Suppressor macrophage (primary cell): Measurements from ENCODE around the gene SCN4B.
A peak's percentile ranks its signal among the peaks of the same experiment; 100 is the strongest.

Source experiments
- DNase-seq, 4 experiments: peaks; one replicate each; pipeline ENCODE4 v3.0.0-alpha.2; 2020 to 2022

Gene SCN4B

DNA sequence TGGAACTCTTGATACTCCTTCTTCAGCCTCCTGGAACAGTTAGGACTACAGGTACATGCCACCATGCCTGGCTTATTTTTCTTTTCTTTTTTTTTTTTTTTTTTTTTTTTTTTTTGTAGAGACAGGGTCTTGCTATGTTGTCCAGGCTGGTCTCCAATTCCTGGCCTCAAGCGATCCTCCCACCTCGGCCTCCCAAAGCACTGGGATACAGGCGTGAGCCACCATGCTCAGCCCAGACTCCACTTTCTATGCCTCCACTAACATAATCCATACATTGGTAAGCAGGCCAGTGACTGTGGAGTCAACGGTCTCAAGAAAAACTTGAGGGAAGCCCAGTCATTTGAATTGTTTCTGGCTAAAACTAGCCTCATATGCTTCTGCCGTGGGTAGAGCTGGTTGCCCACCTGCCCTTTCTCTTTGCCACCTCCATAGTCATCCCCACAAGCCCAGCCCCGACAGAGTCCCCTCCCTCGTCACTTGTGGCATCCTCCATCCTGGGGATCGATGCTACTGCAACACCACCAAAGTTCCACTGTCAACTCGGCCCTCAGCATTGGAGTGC, 21.5 kb upstream of the SCN4B start:
- no peak for DNase-seq

DNA sequence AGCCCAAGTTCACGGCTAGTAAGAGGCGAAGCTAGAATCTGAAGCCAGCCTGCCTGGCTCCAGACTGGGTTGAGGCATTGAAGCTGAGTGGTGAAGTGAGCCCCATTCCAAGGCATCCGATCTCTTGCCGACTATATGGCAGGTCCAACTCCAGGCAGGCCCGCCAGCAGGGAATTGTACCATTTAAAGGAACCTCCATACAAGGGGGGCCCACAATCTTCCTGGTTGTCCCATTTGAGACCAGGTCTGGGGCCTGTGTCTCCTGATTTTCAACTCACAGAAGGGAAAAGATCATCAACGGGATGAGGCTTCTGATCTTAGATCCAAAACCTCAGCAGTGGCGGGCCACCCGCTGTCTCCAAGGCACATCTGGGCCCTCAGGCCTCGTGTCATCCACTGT, 19.7 kb upstream of the SCN4B start:
- DNase-seq = no peak

DNA sequence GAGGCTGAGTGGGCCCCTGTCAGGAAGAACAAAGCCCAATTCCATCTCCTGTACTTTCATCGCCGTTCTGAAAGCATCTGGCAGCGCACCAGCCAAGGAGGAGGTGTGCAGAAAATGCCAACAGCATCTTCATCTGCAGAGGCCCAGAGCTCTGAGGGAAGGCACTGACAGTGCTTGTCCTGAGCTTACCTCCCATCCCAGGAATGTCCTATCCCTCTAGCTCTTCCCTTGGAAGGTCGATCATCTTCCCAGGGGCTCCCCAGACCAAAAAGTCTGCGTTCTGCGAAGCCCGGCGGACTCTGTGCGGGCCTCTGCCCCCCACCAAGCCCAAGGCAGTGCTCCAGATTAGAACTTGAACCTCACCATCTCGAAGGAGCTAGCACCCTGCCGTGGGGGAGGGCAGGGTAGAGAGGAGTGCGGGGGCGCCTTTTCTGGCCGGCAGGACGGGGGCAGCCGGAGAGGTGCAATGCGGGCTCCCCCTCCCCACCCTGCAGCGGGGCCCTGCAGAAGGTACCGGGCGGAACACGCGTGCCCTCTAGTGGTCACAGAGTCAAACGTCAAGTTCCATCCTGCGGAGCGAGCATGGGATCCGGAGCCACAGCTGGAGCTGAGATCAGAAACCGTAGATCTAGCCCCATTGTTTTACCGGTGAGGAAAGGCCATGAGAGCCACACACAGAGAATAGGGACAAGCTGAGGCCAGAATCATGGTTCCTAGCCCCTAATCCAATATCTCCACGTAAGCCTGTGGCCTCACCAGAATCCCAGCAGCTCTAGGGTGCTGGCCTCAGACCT, 18.8 kb upstream of the SCN4B start:
- DNase-seq = peak; percentile 75 to 87 (median 82)

DNA sequence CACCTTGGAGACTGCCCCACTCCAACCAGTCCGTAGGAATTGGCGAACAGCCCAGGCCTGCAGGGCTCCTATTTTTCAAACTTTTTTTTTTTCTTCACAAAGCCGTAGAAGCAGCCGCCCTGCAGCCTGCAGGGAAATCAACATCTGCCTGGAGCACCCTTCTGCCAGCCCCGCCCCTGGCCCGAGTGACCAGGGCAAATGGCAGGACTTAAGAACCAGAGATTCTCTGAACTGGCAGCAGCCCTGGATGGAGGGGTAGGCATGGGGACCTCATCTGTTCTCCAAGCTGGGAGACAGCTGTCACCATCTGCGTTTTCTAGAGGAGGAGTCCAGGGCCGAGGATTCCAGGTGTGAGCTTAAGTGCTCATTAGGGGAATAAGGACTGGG, 18.3 kb upstream of the SCN4B start:
- no peak for DNase-seq

DNA sequence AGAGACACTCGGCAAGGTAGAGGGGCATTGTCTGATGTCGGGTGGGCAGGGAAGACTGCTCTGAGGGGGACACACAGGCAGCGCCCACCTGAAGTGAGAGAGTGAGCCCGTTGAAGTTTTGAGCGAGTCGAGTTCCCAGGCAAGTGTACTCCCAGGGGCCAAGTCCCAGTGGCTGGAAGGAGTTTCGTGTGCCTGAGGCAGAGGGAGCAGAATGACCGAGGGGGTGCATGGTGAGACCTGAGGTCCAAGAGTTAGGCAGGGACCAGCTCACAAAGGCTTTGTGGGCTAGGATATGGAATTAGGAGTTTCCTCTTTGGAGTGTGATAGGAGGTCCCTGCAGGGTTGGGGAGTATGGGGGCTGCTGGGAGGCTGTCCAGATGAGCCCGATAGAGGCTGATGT, 17.6 kb upstream of the SCN4B start:
- DNase-seq = no peak

DNA sequence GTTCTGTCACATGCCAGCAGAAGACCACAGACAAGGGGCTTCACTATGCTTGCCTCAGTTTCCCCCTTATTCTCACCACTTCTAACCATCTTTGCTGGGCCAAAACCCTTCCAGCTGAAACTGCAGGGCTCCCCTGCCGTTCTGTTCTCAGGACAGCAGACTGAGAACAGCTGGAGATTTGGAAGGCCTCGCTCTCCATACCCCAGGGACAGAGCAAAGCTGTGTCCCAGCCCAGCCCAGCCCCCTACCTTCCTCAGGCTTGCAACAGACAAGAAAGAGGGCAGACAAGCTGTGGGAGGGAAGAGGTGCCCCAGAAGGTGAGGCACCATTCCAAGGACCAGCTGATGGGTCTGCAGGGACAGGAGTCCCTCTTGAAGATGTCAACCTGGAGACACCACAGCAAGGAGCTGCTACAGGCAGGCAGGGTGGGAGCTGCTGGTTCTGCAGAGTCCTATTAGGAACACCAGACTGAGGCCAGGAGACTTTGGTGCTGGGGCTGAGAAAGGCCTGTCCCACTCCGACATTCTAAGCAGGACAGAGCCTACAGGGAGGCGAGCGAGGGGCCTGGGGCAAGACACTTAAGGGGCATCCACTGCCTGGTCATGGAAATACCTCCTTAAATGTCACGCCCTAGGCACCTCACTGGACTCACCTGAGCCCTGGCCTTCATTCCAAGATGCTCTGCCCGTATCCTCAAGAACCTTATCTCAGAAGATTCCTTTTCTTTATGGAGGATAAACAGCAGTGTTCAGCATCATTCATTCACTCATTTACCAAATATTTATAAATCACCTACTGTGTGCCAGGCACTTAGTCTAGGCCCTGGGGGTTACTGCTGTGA, 16.9 kb upstream of the SCN4B start:
- no peak for DNase-seq

DNA sequence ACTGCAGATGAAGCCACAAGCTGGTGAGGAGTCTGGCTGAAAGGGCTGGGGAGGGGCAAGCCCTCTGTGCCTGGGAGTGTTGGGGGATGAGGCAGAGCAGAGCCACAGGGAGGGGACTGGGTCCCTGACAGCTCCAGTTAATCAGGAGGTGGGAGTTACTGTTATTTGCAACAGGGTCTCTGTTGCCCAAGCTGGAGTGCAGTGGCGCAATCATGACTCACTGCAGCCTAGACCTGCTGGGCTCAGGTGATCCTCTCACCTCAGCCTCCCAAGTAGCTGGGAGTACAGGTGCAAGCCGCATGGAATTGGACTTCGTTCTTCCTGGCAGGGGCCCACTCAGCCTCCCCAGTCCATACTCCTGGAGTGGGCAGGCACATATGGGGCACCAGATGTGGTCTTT, 16.1 kb upstream of the SCN4B start:
- no peak for DNase-seq

DNA sequence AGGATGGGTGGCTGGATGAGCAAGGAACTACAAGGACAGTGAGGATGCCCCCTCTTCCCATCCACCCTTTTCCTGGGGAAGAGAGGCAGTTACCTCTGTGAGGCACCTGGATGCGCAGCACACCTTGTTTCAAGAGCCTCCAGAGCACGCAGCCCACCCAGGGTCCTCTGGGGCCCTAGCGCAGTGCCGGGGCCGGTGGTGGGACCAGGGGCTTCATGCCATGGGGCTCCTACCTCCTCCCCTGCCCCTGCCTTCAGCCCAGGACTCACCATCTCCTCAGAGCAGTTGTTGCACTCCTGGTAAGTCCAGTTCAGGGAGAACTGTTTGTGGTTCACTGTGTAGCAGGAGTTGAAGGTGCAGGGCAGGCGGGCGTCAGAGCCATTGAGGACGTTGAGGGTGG, 15.7 kb upstream of the SCN4B start:
- no peak for DNase-seq

DNA sequence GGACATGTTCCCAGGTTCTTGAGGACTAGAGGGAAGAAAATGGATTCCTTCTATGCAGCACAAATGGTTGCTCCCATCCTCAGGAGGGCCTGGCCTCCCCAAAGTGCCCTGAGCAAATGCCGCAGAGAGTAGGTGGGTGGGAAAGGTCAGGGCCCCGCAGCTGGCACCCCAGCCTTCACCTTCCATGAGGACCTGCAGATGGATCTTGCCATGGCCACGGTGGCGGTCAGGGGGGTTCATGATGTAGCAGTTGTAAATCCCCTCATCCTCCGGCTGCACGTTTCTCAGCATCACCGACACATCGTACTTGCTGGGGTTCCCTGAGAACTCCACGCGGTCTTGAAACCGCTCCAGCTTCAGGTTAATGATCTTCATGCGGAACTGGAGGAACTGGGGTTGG, 15.3 kb upstream of the SCN4B start:
- DNase-seq = no peak

DNA sequence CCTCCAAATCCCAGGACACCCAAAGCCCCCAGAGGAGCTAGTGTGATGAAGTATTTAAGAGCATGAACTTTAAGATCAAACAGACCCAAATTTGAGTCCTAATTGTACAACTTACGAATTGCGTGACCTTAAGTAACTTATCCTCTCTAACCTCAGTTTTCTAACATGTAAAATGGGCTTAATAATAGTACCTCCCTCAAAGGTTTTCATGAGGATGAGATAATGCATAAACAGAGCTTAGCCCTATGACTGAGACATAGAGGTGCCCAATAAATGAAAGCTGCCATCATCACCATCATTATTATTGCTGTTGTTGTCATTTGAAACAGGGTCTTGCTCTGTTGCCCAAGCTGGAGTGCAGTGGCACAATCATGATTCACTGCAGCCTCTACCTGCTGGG, 14.6 kb upstream of the SCN4B start:
- DNase-seq = no peak

DNA sequence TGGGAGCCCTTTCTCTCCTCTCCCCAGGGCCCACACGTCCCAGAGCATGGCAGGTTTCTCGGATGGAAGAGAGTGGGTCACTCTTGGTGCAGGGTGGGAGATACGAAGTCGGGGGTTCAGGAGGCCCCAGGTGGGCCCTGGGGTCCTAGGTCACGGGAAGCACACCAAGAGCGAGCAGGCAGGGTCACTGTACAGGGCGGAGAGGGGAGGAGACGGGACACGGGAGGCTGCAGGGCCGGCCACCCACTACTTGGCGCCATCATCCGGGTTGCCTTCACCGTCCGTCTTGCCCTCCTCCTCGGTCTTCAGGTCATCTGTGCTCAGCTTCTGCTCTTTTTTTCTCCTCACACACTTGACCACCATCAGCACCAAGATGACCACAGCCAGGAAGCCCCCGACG, 14.0 kb upstream of the SCN4B start:
- no peak for DNase-seq

DNA sequence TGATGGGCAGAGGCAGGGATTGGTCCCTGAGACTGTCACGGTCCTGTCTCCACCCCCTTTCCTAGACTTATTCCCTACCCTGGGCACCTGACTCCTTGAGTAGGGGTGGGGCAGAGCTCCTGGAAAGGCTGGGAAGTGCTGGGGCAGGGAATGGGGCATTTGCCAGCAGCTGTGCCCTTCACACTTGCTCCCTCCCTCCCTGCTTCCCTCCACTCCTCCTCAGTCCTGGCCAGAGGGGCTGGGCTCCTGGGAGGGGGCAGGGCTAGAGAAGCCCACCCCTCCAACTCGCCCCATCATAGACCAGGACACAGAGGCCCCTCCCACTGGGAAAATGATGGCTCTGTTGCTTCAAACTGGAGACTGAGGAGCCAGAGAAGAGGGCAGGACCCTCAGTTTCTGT, 12.3 kb upstream of the SCN4B start:
- no peak for DNase-seq

DNA sequence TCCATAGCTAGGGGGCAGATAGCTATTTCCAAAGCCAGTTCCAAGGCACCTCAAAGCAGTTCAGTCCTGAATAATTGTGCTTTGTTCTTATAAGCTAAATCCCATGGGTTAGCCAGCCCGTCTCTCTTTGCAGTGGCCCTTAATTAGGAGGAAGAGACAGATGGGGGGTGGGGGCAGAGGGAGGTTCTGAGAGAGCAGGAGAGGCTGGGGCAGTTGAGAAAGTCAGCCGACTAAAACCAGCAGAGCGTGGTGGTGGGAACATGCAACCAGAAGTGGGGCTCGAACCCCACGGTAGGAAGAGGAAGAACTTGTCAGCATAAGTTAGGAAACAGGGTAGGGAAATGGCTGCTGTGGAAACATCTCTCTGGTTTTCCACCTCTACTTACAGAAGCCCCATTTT, 10.9 kb upstream of the SCN4B start:
- DNase-seq = no peak

DNA sequence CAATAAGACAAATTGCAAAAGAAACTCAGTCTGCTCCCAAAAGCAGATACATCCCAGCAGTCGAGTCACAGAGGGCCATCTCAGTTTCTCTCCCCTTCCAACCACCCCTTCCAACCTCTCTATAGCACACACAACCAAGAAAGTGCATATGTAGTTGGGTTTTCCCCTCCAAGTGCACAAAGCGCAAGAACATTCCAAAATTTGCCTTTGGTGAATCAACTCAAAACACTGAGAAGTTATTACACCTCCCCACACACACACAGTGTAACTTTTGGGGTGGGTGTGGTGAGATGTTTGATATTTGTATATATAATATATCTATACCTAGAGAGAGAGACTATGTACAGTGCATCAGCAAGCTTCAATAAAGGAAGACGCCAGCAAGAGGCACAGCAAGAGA, 10.2 kb upstream of the SCN4B start:
- DNase-seq = no peak

DNA sequence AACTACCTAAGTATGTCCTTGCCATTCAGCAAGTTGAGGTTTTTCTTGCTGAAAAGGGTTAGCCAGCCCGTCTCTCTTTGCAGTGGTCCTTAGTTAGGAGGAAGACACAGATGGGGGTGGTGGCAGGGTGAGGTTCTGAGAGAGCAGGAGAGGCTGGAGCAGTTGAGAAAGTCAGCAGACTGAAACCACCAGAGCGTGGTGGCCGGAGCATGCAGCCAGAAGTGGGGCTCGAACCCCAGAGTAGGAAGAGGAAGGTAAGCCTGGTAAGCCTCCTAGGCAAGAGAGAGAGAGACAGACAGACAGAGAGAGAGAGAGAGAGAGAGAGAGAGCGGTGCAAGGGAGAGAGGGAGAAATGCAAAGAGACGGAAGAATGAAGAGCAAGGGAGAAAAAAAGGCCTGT, 9.2 kb upstream of the SCN4B start:
- no peak for DNase-seq

DNA sequence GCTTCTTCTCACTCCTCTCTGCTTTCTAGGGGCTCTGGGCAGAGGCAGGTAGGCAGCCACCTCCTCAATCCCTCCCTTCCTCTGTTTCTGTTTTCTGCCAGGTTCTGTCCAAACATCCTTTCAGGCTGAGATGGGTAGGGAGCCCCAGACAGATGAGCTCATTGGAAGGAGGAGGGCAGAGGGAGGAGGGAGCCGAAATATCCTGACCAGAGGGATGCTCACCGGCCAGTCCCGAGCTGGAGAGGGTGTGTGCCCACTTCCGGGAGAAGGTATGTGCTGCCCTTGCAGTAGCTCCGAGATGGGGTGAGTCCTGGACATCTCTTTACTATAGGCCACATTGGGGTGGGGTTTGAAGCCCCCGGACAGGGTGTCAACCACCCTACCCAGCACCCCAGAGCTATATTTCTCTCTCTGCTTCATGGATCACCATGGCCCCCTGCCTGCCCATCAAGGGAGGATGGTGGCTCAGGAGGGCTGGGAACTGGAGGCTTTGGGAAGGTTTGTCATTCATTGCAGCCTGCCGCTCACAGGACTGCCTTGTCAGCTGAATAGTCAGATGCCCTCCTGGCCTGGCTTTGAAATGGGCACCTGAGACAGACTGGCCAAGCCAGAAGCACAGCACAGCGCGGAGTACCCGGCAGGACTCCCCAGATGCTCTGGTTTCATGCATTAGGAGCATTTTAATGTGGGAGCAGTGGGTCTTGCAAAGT, 4.7 kb upstream of the SCN4B start:
- no peak for DNase-seq

DNA sequence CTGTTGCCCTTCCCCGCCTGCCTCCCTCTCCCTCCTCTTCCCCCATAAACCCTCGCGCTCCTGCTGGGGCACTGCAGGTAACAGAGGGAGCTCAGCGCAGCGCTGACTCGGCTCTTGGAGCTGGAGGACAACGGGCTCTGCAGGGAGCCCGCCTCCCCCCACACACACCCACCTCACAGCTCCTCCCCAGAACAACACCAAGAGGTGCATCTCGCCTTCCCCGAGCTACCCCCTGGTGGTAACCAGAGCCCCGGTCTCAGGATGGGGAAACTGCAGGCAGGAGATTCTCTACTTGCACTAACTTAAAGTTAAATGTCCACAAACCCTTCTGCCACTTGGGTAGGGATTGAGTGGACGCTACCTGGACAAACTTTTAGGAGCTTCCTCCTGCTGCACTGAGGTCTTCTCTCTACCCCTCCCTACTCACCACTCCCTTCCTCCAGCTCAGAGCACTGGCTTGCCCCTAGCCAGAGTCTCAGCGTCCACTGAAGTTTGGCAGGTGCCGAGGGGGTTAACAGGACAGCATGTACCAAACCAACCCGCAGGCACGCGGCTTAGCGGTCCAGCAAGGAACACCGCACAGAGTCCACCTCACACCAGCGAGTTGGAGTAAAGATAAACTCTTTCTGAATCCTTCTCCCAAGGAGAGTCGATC, 4.0 kb upstream of the SCN4B start:
- peak in 1 of 4 experiments; percentile 18 for DNase-seq

DNA sequence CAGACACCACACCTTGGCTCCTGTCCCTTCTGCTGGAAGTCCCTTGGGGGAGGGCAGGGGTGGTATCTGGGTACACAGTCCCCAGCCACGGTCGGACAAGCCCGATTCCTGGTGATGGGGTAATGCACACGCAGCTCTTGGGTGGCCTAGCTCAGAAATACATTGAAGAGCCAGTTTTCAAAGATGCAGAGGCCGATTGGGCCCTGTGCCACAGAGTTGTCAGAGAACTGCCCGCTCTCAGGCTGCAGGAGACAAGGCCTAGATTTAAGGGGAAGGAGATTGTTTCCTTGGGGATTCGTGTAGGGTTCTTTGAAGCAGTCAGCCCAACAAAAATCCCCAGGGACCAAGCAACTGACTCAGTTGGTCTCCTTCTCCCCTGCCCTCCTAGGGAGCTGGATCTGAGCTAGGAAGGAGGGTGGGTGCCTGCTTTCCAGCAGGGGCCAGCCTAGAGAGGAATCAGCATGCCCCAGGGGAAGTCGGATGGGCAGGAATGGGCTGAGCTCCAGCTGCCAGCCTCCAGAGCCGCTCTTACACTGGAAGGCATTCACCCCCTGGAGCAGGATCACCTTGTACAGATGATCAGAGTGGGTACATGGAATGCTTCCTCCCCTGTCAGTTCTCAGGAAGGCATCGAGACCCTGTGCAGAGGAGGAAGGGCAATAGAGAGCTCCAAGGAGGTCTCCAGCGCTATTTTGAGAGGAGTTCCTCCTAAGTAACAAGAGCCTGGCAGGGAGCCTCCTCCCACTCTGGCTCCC, 3.3 kb upstream of the SCN4B start:
- DNase-seq = peak in 1 of 4 experiments; percentile 17

DNA sequence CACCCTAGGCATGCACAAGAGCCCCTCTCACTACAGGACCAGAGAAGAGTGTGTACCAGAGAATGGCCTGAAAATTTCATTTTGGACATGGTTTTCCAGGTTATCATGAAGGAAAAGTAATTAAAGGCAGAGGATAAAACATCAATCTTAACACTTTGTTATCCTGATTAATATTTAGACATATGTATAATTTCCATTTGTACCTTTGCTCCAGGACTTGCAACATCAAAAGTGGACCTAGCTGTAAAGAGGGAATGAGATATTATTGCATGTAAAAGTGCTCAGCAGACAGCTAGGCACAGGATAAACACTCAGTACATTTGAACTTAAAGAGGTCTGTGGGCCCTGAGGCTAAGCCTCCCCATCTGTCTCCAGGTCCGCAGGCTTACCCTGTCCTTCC, 2.0 kb upstream of the SCN4B start:
- no peak for DNase-seq

DNA sequence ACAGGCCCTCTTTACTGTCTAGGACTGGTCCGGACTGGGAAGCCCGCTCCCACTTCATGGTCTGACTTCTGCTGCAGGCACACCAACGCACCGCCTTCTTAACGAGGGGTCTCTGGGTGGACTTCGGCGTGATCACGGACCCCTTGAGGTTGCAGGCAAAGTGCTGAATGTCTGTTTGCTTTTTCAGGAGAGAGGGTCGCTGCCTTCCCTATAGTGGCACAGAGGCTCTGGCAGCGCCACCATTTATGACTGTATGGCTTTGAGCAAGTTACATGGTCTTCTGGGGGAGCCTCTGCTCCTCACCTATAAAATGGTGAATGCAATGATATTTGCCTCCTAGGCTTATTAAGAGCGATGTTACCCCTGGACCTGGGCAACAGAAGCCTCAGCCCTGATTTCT, 1.4 kb upstream of the SCN4B start:
- DNase-seq = no peak

DNA sequence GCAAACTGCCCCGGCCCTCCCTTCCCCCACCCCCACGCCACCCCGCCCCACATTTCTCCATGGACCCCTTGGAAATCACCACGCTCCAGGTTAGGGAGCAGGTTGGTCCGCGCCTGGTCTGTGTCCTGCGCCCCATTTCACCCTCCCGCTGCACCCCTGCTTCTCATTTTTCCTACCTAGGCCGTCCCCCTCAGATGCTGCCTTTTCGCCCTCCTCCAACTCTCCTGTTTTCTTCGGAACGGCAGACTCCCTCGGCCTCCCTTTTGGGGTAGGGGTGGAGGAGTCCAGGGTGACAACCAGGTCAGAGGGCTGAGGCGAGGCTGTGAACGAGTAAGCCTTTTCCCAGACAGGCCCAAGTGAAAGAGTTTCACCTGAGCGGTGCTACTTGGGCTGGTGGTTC, 893 bp upstream of the SCN4B start:
- DNase-seq = no peak

DNA sequence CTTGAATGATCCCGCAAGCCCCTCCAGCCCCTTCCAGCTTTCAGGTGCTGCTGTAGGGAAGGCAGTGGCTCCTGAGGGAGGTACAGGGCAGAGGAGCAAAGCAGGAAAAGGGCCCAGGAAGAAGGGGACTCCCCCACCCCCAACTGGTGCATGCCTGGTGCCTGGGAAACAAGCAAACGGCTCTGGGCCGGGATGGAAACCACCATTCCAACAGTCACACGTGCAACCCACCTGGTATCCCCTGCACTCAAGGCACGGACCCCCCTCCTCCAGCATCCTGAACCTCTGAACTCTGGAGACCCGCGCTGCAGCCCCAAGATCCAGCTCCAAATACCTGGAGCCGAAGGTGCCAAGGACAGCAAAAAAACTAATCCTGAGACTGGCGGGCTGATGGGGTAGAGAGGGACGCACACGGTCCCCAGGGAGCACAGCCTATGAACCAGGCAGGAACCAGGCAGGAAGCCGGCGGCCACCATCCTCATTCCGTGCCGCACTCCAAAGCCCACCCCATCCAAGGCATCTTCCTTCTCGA, 537 bp downstream of the SCN4B start:
- no peak for DNase-seq
